CD4-positive, alpha-beta T cell treated with Interleukin-4 for 1 hour (primary cell): Measurements from ENCODE around the gene DEK.
"Not testable (repeated sequence)": the region's sequence is repeated elsewhere in the genome, so short reads cannot be mapped to it uniquely, and the experiment has no call there.

ENCODE experiments used
- DNase-seq, 2 donors: peaks; one replicate each; pipeline ENCODE4 v3.0.0-alpha.2; 2020 to 2022

DEK gene

DNA sequence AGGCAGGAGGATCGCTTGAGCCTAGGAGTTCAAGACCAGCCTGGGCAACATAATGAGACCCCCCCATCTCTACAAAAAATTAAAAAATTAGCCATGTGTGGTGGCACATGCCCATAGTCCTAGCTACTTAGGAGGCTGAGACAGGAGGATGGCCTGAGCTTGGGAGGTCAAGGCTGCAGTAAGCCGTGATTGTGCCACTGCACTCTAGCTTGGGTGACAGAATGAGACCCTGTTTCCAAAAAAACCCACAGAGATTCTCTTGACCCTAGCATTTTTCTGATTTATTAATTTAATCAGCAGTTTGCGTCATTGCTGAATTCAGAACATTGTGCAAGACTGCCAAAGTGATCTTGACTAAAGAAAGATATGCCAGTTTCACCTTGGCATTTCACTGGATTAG lies 72.3 kb downstream of the DEK start:
- no peak for DNase-seq

DNA sequence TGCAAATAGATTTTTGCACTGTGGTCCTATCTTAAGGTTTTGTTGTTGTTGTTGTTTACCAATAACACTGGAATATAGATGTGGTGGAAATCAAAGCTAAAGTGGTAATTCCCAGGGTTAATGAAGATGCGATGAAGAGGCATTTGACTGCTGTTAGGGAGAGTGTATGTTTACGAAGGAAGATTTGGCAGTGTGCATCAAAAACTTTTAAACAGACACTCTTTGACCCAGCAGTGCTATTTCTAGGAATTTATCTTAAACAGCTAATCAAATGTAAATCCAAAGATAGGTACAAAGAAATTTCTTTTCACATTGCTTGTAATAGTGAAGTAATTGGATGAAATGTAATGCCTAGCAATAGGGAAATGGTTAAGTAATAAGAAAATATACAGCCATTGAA lies 75.1 kb downstream of the DEK start:
- no peak for DNase-seq

DNA sequence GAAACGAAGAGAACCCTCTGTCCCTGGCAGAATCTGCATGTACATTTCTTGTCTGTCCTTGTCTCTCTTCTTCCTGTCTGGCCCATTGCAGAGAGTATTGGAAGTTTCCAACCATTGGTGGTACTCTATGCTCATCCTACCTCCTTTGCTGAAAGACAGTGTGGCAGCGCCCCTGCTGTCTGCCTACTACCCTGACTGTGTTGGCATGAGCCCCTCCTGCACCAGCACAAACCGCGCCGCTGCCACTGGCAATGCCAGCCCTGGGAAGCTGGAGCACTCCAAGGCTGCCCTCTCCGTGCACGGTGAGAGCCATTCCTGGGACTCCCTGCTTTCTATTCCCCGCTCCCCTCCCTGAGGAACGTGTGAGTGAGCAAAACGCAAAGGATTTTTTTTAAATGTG lies 76.6 kb downstream of the DEK start:
- DNase-seq = no peak

DNA sequence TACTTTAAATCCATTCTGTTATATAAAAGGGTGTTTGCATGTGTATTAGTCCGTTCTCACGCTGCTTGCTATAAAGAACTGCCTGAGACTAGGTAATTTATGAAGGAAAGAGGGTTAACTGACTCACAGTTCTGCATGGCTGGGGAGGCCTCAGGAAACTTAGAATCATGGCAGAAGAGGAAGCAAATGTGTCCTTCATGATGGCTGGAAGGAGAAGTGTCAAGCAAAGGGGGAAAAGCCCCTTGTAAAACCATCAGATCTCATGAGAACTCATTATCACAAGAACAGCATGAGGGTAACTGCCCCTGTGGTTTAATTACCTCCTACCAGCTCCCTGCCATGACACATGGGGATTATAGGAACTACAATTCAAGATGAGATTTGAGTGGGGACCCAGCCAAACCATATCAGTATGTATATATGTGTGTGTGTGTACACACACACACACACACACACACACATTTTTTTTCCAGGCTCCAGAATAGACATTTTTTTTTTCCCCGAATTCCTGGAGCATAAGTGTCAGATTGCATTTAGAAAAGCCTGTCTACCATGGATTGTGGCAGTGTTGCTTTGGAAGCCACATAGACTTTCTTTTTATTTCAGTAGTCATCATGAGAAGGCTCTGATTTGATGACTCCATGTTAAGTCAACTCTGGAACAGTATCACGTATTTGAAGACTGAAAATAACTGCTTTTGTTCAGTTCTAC lies 77.6 kb downstream of the DEK start:
- DNase-seq = peak in 1 of 2 donors; percentile 18

DNA sequence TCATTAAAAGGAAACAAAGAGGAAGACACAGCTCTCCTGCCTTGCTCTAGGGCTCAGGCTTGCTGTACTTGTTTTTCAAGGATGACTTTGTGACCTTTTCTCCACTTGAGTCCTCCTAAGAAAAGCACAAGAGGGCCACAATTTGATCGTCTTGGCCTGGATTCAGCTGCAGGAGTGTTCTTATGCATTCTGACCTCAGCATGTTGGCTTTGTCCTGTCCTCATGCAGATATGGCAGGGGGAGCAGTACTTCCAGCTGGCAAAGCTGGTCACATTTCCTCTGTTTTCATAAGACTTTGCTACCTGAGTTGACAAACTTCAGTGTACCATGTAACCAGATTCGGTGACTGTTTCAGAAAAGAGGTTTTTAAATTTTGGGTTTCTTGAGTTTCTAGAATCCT lies 78.3 kb downstream of the DEK start:
- no peak for DNase-seq

DNA sequence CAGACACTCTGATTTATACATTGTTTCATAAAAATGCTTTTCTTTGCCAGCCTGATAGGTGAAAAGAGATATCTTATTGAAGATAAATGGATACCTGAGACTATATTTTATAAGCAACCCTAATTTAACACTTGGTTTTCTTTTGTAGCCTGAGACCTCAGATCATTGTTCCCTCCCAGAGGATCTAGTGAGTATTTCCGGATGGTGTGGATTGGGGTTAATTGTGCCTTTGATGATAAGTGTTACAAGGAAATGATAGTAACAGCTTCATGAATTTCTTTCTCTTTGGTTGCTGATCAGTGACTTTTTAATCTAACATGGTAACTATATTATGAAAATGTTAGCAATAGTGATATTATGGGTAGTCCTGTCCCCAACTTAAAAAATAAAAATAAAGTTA lies 78.7 kb downstream of the DEK start:
- DNase-seq = no peak

DNA sequence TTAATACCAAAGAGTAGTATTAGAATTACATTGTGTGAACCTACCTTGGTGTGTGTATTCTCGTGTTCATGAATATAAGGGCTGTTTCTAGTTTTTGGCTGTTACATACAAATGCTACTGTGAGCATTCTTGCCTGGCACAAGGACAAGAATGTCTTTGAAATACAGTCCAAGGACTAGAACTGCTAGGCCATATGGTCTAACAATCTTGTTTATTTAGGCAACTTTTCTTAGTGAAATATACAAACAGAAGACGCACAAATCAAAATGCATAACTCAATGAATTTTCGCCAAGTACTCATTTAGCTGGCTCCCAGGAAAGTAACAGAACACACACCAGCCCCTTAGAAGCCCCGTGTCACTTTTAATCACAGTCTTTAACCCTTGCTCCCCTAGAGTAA lies 80.6 kb downstream of the DEK start:
- no peak for DNase-seq

DNA sequence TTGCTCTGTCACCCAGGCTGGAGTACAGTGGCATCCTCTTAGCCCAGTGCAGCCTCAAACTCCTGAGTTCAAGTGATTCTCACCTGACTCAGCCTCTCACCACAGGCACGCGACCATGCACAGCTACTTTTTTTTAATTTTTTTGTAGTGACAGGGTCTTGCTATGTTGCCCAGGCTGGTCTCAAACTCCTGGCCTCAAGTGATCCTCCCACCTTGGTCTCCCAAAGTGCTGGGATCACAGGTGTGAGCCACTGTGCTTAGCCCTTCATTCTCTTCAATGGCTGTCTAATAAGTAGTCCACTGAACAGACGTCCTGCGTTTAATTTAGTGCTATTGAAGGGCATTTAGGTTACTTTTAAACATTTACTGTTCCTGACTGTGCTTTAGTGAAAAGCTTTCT lies 81.8 kb downstream of the DEK start:
- no peak for DNase-seq

DNA sequence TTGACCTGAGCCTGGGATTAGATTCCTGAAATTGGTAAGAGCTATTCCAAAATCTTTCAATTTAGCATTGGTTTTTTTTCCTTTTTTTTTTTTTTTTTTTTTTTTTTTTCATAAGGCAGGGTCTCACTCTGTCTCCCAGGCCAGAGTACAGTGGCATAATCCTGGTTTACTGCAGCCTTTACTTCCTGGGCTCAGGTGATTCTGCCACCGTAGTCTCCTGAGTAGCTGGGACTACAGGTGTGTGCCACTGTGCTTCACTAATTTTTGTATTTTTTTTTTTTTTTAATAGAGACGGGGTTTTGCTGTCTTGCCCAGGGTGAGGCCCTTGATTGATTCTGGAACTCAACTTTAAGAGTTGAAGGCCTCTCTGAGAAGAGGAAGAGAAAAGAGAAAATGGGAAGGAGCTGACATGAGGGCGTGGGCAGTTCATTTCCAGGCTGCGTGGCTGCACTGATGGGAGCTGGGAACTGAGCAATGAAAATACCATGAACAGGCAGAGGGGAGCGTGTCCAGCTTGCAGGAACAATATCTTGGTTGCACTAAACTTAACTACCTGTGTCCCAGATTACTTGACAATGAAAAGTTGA lies 84.5 kb downstream of the DEK start:
- peak in 1 of 2 donors; percentile 22 for DNase-seq

DNA sequence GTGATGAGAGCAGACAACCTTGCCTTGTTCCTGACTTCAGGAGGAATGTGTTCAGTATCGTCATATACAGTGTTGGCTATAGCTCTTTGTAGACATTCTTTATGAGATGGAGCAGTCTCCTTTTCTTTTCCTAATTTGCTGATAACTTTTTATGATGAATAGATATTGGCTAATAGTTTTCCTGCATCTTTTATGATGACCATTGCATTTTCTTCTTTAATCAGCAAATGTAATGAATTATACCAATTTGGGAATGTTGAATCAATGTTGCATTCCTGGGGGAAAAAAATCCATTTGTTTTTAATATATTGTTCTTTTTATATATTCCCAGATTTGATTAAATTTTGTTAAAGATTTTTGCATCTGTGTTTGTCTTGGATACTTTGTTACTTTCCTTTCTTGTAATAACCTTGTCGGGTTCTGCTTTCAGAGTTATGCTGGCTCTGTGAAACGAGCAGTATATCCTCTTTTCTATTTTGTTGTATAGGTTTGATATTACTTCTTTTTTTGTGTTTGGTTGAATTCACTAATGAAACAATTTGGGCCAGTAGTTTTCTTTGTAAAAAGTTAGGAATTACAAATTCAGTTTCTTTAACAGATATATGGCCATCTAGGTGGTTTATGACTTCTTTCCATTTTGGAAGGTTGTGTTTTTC lies 85.2 kb downstream of the DEK start:
- no peak for DNase-seq

DNA sequence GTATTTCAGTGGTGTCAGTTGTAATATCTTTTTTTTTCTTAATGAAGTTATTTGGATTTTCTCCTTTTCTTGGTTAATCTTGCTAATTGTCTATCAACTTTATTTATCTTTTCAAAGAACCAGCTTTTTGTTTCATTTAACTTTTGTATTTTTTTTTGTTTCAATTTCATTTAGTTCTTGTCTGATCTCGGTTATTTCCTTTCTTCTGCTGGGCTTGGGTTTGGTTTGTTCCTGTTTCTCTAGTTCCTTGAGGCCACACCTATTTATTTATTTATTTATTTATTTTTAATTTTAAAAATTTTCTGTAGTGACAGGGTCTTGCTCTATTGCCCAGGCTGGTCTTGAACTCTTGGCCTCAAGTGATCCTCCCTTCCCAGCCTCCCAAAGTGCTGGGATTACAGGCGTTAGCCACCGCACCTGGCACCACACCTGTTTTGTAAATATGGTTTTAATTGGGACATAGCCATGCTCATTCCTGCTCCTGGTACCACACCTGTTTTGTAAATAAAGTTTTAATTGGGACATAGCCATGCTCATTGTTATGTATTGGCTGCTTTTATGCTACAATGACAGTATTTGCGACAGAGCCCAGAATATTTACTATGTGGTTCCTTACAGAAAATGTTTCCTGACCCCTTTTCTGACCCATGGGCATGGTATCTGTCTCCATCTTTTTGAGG lies 86.9 kb downstream of the DEK start:
- no peak for DNase-seq

DNA sequence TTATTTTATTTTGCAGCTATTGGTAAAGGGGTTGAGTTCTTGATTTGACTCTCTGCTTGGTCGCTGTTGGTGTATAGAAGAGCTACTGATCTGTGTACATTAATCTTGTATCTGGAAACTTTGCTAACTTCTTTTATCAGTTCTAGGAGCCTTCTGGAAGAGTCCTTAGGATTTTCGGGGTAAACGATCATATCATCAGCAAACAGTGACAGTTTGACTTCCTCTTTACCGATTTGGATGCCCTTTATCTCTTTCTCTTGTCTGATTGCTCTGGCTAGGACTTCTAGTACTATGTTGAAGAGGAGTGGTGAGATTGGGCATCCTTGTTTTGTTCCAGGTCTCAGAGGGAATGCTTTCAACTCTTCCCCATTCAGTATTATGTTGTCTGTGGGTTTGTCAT lies 88.1 kb downstream of the DEK start:
- not testable (repeated sequence) for DNase-seq
